Calu3 (cell line): ENCODE results near the gene MEGF8. TPM values are rescaled to one million over a fixed set of nuclear protein-coding genes. Genes with fewer than 3 reads are reported as not detected.

ENCODE experiments used
- BruUV-seq: library from RNA; stranded (reverse); fragments of 400-500 nt; replicated peaks from 2 replicates; lab custom pipeline; 2021; lab: Mats Ljungman, UMichigan
- CTCF ChIA-PET: fragments of 300-600 bp; sonication (Branson Sonifier 250); formaldehyde crosslinking; loops from one replicate; lab custom pipeline; 2022; ENCODE audit warnings: antibody characterized with exemption; lab: Charles Lee
- DNase-seq: peaks from one replicate; pipeline ENCODE4 v3.0.0; 2022
- H3K27ac Mint-ChIP-seq: one replicate; pipeline ENCODE4 v1.8.0; 2022; ENCODE audit warnings: mixed read lengths; ENCODE audit not compliant: unreplicated experiment
- H3K27me3 Mint-ChIP-seq: one replicate; pipeline ENCODE4 v1.8.0; 2022; ENCODE audit warnings: mixed read lengths; ENCODE audit not compliant: unreplicated experiment
- H3K36me3 Mint-ChIP-seq: one replicate; pipeline ENCODE4 v1.8.0; 2022; ENCODE audit warnings: mild to moderate bottlenecking, moderate library complexity, mixed read lengths; ENCODE audit not compliant: insufficient read depth, unreplicated experiment
- H3K4me1 Mint-ChIP-seq: one replicate; pipeline ENCODE4 v1.8.0; 2022; ENCODE audit warnings: mild to moderate bottlenecking, low read depth, mixed read lengths; ENCODE audit not compliant: unreplicated experiment
- H3K4me3 Mint-ChIP-seq: one replicate; pipeline ENCODE4 v1.8.0; 2022; ENCODE audit warnings: mild to moderate bottlenecking, low read depth, moderate library complexity, mixed read lengths; ENCODE audit not compliant: unreplicated experiment
- H3K9me3 Mint-ChIP-seq: one replicate; pipeline ENCODE4 v1.8.0; 2022; ENCODE audit warnings: low read depth, mixed read lengths; ENCODE audit not compliant: unreplicated experiment
- intact Hi-C: fragments of 100-400 bp; cut with micrococcal nuclease; formaldehyde crosslinking; loops from one replicate; pipeline ENCODE4 v1.10.0; 2022; ENCODE audit not compliant: unreplicated experiment
- total RNA-seq: library from RNA; stranded (reverse); gene quantifications from 2 replicates; pipeline ENCODE4 v1.2.3, GENCODE V29; 2022
- TF ChIP-seq, protein P1 (sequence below): fragments of 200-600 bp; IDR thresholded peaks from one replicate; pipeline ENCODE4 v1.8.0; 2022; ENCODE audit warnings: antibody characterized with exemption; ENCODE audit not compliant: unreplicated experiment

Gene MEGF8
- total RNA-seq, 1 experiment from 2014 or later, result 35.0 TPM

DNA sequence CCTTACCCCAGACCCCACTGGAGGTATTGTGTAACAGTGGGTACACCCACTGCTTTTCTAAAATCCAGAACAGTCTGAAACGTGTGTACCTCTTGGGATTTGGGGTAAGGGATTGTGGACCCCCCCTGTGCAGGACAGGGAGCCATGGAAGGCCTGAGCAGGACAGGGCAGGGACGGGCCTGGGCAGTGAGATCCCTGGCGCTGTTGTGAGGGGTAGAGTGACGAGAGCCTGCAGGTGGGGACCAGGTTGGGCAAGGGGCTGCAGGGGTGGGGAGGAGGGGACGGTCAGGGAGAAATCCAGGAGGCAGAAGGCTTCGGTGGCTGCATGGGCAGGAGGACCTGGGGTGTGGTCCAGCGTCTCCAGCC is 36.1 kb downstream of the MEGF8 start:
- Mint-ChIP-seq H3K27ac (no peak overlapping the region), H3K9me3 (peaks cover 7% of the 10 kb centered on the region), H3K4me1 (no peaks in the 10 kb centered on the region), H3K27me3 (no peaks in the 10 kb centered on the region), H3K4me3 (no peak overlapping the region), H3K36me3 (peaks cover 4% of the 10 kb centered on the region)
- BruUV-seq, result no TSS peak
- CTCF ChIA-PET, result no interaction called here
- intact Hi-C loops, result no loop called here
- no peak for DNase-seq
- TF ChIP-seq, protein P1, sequence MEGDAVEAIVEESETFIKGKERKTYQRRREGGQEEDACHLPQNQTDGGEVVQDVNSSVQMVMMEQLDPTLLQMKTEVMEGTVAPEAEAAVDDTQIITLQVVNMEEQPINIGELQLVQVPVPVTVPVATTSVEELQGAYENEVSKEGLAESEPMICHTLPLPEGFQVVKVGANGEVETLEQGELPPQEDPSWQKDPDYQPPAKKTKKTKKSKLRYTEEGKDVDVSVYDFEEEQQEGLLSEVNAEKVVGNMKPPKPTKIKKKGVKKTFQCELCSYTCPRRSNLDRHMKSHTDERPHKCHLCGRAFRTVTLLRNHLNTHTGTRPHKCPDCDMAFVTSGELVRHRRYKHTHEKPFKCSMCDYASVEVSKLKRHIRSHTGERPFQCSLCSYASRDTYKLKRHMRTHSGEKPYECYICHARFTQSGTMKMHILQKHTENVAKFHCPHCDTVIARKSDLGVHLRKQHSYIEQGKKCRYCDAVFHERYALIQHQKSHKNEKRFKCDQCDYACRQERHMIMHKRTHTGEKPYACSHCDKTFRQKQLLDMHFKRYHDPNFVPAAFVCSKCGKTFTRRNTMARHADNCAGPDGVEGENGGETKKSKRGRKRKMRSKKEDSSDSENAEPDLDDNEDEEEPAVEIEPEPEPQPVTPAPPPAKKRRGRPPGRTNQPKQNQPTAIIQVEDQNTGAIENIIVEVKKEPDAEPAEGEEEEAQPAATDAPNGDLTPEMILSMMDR, result no peak

DNA sequence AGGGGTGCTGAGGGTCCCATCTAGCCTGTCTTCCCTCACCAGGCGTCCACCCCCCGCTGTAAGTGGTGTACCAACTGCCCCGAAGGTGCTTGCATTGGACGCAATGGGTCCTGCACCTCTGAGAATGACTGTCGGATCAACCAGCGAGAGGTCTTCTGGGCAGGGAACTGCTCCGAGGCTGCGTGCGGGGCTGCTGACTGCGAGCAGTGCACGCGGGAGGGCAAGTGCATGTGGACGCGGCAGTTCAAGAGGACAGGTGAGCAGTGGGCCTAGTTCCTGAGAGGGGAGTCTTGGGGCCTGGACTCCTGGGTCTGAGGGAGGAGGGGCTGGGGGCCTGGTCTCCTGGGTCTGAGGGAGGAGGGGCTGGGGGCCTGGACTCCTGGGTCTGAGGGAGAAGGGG is 36.9 kb downstream of the MEGF8 start:
- BruUV-seq, result no TSS peak
- no peak overlapping the region for H3K4me3 Mint-ChIP-seq

DNA sequence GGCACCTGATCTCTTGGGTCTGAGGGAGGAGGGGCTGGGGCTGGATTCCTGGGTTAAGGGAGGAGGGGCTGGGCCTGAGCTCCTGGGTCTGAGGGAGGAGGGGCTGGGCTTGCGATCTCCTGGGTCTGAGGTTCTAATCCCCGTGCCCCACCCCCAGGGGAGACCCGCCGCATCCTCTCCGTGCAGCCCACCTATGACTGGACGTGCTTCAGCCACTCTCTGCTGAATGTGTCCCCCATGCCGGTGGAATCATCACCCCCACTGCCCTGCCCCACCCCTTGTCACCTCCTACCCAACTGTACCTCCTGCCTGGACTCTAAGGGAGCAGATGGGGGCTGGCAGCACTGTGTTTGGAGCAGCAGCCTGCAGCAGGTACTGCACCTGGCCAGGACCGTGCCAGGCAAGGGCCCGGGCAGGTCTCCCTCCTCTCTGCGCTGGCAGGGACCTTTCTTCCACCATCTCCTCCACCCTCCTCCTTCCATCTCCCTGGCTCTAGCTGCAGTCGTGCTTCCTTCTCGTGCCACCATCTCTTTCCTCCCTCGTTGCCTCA is 37.5 kb downstream of the MEGF8 start:
- H3K36me3 Mint-ChIP-seq, result no peaks in the 10 kb centered on the region
- H3K4me1 Mint-ChIP-seq, result no peaks in the 10 kb centered on the region
- CTCF ChIA-PET, result no interaction called here

More for the DNA sequence above, 36.9 kb downstream of the MEGF8 start:
- TF ChIP-seq, protein P1, result no peak
- Mint-ChIP-seq H3K27me3 (no peaks in the 10 kb centered on the region), H3K27ac (no peak overlapping the region), H3K9me3 (peaks cover 7% of the 10 kb centered on the region), H3K36me3 (peaks cover 2% of the 10 kb centered on the region), H3K4me1 (no peaks in the 10 kb centered on the region)
- intact Hi-C loops, result no loop called here
- CTCF ChIA-PET, result no interaction called here
- DNase-seq, result no peak

GRCh38 chr19:42363614-42364346 is 38.3 kb downstream of the MEGF8 start:
- Mint-ChIP-seq H3K27ac (no peak overlapping the region), H3K4me1 (no peaks in the 10 kb centered on the region), H3K4me3 (no peak overlapping the region), H3K36me3 (no peaks in the 10 kb centered on the region), H3K9me3 (peaks cover 10% of the 10 kb centered on the region), H3K27me3 (no peaks in the 10 kb centered on the region)
- CTCF ChIA-PET, result no interaction called here
- no peak for DNase-seq
- intact Hi-C loops, result no loop called here
- no TSS peak for BruUV-seq
- TF ChIP-seq, protein P1, result no peak

More for the DNA sequence above, 37.5 kb downstream of the MEGF8 start:
- no TSS peak for BruUV-seq
- intact Hi-C loops, result no loop called here
- Mint-ChIP-seq H3K27me3 (no peaks in the 10 kb centered on the region), H3K9me3 (peaks cover 10% of the 10 kb centered on the region), H3K4me3 (no peak overlapping the region), H3K27ac (no peak overlapping the region)
- TF ChIP-seq, protein P1, result no peak
- DNase-seq, result no peak
